Natural killer cell (primary cell): ENCODE results near the gene CDH16. TPM values are rescaled to one million over a fixed set of nuclear protein-coding genes. Genes with fewer than 3 reads are reported as not detected.
A peak's percentile ranks its signal among the peaks of the same experiment; 100 is the strongest.

Experiments used
- ATAC-seq, 3 donors: fragments of 150-1000 bp in 2 of 3; fragments of 200-7000 bp in 1 of 3; cut with Tn5 transposase; 1 replicate in 1 of 3; 2 replicates in 2 of 3; pipeline ENCODE4 v1.10.0; 2021; ENCODE audit warnings: mild to moderate bottlenecking in 2 of 3, moderate library complexity in 2 of 3
- DNase-seq, 2 donors: peaks; one replicate each; pipeline versions ENCODE4 v3.0.0 to v3.0.0-alpha.2; 2013 to 2021; ENCODE audit warnings: mixed read lengths in 1 of 2
- H3K27ac ChIP-seq: one replicate; pipeline ENCODE4 v1.5.1; 2013; ENCODE audit warnings: mild to moderate bottlenecking, low read length
- H3K27me3 ChIP-seq: one replicate; pipeline ENCODE4 v1.6.1; 2013; ENCODE audit warnings: low read length; ENCODE audit not compliant: control insufficient read depth, insufficient read depth
- H3K36me3 ChIP-seq: one replicate; pipeline ENCODE4 v1.6.1; 2013; ENCODE audit warnings: low read length; ENCODE audit not compliant: control insufficient read depth, insufficient read depth
- H3K4me1 ChIP-seq: one replicate; pipeline ENCODE4 v1.6.1; 2013; ENCODE audit warnings: low read length; ENCODE audit not compliant: control insufficient read depth, insufficient read depth
- H3K4me3 ChIP-seq: one replicate; pipeline ENCODE4 v1.5.1; 2013; ENCODE audit warnings: low read length
- H3K9me3 ChIP-seq: one replicate; pipeline ENCODE4 v1.6.1; 2013; ENCODE audit warnings: low read length; ENCODE audit not compliant: control insufficient read depth, insufficient read depth
- H3K27ac Mint-ChIP-seq, 2 donors: one replicate each; pipeline ENCODE4 v1.8.0; 2022; ENCODE audit warnings: mild to moderate bottlenecking in 2 of 2, mixed read lengths in 2 of 2, moderate library complexity in 1 of 2
- H3K27me3 Mint-ChIP-seq, 2 donors: one replicate each; pipeline ENCODE4 v1.8.0; 2022; ENCODE audit warnings: low read depth in 2 of 2, mixed read lengths in 2 of 2
- H3K36me3 Mint-ChIP-seq: one replicate; pipeline ENCODE4 v1.8.0; 2022; ENCODE audit warnings: mixed read lengths
- H3K4me1 Mint-ChIP-seq, 2 donors: one replicate each; pipeline ENCODE4 v1.8.0; 2022; ENCODE audit warnings: mixed read lengths in 2 of 2
- H3K4me3 Mint-ChIP-seq: one replicate; pipeline ENCODE4 v1.8.0; 2022; ENCODE audit warnings: mild to moderate bottlenecking, moderate library complexity, mixed read lengths
- H3K9me3 Mint-ChIP-seq, 2 donors: one replicate each; pipeline ENCODE4 v1.8.0; 2022; ENCODE audit warnings: mixed read lengths in 2 of 2
- WGBS: methylation state at CpG from one replicate; pipeline ENCODE4 v1.1.7; 2013; ENCODE audit warnings: missing lambda C conversion rate; ENCODE audit not compliant: insufficient coverage; 5-methylcytosine and 5-hydroxymethylcytosine counted together
- intact Hi-C: fragments of 100-400 bp; cut with micrococcal nuclease; formaldehyde crosslinking; loops from one replicate; pipeline ENCODE4 v1.14.2; 2022
- total RNA-seq, 4 donors: library from RNA; stranded (reverse); fragments of 120-200 nt in 1 of 4; gene quantifications; one replicate each; pipeline versions ENCODE4 v1.2.3 to v1.2.4, GENCODE V29; 2013 to 2022
- TF ChIP-seq, protein P1 (sequence below): fragments of 200-600 bp; IDR thresholded peaks from one replicate; pipeline ENCODE4 v1.8.0; 2022; ENCODE audit warnings: antibody characterized with exemption

The CDH16 gene
- total RNA-seq, 3 donors from 2014 or later (not counting 1 experiment from before 2014, with no cell fraction given) = not detected

DNA sequence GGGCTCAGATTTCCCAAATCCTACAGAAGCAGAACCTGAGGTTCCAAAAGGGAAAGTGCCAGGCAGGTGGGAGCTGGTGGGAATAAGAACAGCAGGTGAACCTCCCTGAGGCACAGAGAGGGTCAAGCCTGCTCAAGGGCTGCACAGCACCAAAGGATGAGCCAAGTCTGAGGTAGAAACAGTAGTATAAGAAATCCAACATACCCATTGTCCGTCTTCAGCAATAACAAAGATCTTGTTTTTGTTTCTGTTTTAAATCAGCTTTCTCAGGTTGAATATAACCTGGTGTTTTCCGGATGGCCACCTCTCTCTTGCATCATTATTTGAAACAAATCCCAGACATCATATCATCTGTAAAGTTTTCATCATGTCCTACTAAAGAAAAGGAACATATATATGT lies 31.8 kb upstream of the CDH16 start:
- Mint-ChIP-seq H3K9me3 (no peaks in the 10 kb centered on the region), H3K4me1 (peaks cover 23 to 28% of the 10 kb centered on the region in 2 donors), H3K27ac (no peak overlapping the region), H3K27me3 (peaks cover 32 to 38% of the 10 kb centered on the region in 2 donors), H3K36me3 (peaks cover 7% of the 10 kb centered on the region), H3K4me3 (peak overlapping the region; percentile 45)
- TF ChIP-seq, protein P1, sequence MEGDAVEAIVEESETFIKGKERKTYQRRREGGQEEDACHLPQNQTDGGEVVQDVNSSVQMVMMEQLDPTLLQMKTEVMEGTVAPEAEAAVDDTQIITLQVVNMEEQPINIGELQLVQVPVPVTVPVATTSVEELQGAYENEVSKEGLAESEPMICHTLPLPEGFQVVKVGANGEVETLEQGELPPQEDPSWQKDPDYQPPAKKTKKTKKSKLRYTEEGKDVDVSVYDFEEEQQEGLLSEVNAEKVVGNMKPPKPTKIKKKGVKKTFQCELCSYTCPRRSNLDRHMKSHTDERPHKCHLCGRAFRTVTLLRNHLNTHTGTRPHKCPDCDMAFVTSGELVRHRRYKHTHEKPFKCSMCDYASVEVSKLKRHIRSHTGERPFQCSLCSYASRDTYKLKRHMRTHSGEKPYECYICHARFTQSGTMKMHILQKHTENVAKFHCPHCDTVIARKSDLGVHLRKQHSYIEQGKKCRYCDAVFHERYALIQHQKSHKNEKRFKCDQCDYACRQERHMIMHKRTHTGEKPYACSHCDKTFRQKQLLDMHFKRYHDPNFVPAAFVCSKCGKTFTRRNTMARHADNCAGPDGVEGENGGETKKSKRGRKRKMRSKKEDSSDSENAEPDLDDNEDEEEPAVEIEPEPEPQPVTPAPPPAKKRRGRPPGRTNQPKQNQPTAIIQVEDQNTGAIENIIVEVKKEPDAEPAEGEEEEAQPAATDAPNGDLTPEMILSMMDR = no peak
- 56% methylated on average over 2 of the region's 2 CpGs for WGBS
- Histone ChIP-seq H3K36me3 (no peaks in the 10 kb centered on the region), H3K27ac (no peak overlapping the region), H3K27me3 (peaks cover 33% of the 10 kb centered on the region), H3K4me3 (no peak overlapping the region), H3K4me1 (peaks cover 20% of the 10 kb centered on the region), H3K9me3 (no peaks in the 10 kb centered on the region)
- ATAC-seq (no peak), DNase-seq (no peak)
- intact Hi-C loops = no loop called here

DNA sequence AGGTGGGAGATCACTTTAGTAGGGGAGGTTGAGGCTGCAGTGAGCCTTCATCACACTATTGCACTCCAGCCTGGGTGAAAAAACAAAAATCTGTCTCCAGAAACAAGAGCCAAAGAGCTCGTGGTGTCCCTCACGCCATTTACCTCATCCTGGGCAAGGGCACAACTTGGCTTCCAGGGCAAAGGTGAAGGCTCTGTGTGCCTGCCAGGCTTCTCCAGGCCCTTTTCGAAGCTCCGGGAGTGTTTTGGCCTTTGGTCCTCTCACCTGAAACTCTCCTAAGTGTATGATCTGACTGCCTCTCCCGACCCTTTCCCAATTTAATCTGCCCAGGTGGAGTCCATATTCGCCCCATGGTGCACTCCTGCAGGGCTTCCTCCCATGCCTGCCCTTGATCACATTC lies 30.8 kb upstream of the CDH16 start:
- TF ChIP-seq, protein P1 = no peak
- H3K27ac Mint-ChIP-seq = no peak overlapping the region
- H3K36me3 Mint-ChIP-seq = peaks cover 7% of the 10 kb centered on the region
- Histone ChIP-seq H3K9me3 (no peaks in the 10 kb centered on the region), H3K4me3 (no peak overlapping the region), H3K4me1 (peaks cover 20% of the 10 kb centered on the region), H3K36me3 (no peaks in the 10 kb centered on the region), H3K27me3 (peaks cover 33% of the 10 kb centered on the region), H3K27ac (no peak overlapping the region)
- no peak for DNase-seq
- H3K27me3 Mint-ChIP-seq = peaks cover 32 to 38% of the 10 kb centered on the region in 2 donors
- peak overlapping the region; percentile 40 for H3K4me3 Mint-ChIP-seq
- 79% methylated on average over 6 of the region's 6 CpGs for WGBS
- H3K4me1 Mint-ChIP-seq = peaks cover 23 to 28% of the 10 kb centered on the region in 2 donors
- intact Hi-C loops = no loop called here
- H3K9me3 Mint-ChIP-seq = no peaks in the 10 kb centered on the region
- ATAC-seq = no peak

DNA sequence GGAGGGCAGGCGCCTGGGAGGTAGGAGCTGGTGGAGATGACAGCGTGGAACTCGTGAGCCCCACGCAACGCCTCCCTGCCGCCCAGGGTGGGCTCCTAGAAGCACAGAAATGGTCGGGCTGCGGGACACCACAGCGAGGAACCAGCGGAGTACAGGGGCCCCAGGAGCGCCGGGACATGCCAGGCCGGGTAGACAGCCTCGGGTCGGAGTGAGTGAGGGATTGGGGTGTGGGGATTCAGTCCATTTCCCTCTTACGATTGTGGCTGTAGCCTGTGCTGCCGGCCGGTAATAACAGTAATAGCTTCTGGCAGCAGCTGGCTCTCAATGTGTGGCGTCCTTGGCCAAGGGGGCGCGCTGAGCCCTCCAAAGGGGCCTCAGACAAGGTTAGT lies 30.1 kb upstream of the CDH16 start:
- H3K27ac Mint-ChIP-seq = peak overlapping the region in 1 of 2 donors; percentile 71
- H3K27ac ChIP-seq = no peak overlapping the region
- H3K4me3 Mint-ChIP-seq = peak overlapping the region; percentile 89
- DNase-seq (no peak), ATAC-seq (peak in 1 of 3 donors; percentile 1)
- peaks cover 23 to 25% of the 10 kb centered on the region in 2 donors for H3K4me1 Mint-ChIP-seq
- no peaks in the 10 kb centered on the region for H3K9me3 ChIP-seq
- TF ChIP-seq, protein P1 = no peak
- H3K27me3 Mint-ChIP-seq = peaks cover 27 to 35% of the 10 kb centered on the region in 2 donors
- H3K4me3 ChIP-seq = no peak overlapping the region
- H3K36me3 Mint-ChIP-seq = peaks cover 7% of the 10 kb centered on the region
- intact Hi-C loops = no loop called here
- H3K9me3 Mint-ChIP-seq = no peaks in the 10 kb centered on the region
- WGBS = 22% methylated on average over 21 of the region's 21 CpGs
- H3K4me1 ChIP-seq = peaks cover 20% of the 10 kb centered on the region
- H3K36me3 ChIP-seq = peaks cover under 1% of the 10 kb centered on the region
- H3K27me3 ChIP-seq = peaks cover 33% of the 10 kb centered on the region
